ENCODE data around the gene IFT74.

Gene IFT74

DNA sequence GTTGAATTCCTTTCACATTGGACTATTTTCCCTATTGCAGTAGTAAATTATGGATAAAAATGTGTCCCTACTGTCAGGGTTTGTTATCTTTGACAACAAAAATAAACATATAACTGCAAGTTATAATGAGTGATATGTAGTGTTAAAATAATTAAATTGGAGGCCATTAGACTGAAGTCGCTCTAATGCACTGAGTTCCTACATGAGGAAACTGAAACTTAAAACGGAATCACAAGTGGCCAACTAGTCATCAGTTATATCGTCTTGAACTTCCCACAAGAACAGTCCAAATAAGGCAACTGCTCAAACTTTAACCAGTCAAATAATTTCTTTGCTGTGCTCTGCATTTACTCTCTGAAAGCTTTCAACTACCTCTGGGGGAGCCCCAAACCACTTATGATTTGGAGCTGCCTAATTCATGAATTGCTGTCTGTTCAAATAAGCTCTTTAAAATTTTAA, 2.1 kb upstream of the IFT74 start:
- H3K4me3 ChIP-seq (ENCODE audit: low read depth in 1 of 2, low read length in 1 of 2) = no peak overlapping the region
- no peak overlapping the region for H3K27ac ChIP-seq
- H3K9me3 ChIP-seq = no peaks in the 10 kb centered on the region
- no peaks in the 10 kb centered on the region for H3K27me3 ChIP-seq
- TF ChIP-seq, protein P1, sequence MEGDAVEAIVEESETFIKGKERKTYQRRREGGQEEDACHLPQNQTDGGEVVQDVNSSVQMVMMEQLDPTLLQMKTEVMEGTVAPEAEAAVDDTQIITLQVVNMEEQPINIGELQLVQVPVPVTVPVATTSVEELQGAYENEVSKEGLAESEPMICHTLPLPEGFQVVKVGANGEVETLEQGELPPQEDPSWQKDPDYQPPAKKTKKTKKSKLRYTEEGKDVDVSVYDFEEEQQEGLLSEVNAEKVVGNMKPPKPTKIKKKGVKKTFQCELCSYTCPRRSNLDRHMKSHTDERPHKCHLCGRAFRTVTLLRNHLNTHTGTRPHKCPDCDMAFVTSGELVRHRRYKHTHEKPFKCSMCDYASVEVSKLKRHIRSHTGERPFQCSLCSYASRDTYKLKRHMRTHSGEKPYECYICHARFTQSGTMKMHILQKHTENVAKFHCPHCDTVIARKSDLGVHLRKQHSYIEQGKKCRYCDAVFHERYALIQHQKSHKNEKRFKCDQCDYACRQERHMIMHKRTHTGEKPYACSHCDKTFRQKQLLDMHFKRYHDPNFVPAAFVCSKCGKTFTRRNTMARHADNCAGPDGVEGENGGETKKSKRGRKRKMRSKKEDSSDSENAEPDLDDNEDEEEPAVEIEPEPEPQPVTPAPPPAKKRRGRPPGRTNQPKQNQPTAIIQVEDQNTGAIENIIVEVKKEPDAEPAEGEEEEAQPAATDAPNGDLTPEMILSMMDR (IDR thresholded peaks at IDR 0.05) = no peak
- H3K36me3 ChIP-seq = no peaks in the 10 kb centered on the region
- peaks cover 11 to 19% of the 10 kb centered on the region in 2 experiments for H3K4me1 ChIP-seq (ENCODE audit: control insufficient read depth in 1 of 2, insufficient read depth in 1 of 2, low read depth in 1 of 2, low read length in 1 of 2)

DNA sequence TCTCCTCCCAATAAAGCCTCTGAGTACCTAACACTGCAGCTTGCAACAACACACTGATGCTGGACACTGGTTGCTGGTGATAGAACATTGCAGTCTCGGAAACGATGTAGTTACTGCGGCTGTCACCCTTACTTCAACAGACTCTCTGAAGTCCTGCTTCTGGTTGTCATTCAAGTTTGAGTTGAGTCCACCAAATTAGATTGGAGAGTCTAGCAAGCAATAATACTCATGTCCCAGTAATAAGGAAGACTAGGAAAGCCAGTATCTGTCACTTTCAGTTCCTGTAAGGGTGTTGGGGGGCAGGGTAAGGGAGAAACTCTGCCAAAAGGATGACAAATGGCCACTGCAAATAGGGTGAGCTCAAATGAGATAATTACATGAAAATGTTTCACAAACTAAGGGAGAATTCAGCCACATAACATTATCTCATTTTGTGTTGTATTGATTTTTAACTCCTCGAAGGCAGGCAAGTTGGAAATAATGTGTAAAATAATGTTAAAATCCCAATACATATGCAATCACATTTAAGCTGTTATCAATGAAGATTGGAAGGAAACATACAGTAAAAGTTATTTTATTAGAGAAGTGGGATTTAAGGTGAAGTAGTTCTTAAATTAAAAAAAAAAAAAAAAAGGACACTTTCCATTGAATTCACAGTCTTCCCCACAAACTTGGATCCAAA, 849 bp upstream of the IFT74 start:
- no peaks in the 10 kb centered on the region for H3K9me3 ChIP-seq
- no peaks in the 10 kb centered on the region for H3K27me3 ChIP-seq
- no peaks in the 10 kb centered on the region for H3K36me3 ChIP-seq
- H3K4me1 ChIP-seq (ENCODE audit: control insufficient read depth in 1 of 2, insufficient read depth in 1 of 2, low read depth in 1 of 2, low read length in 1 of 2) = peaks cover 11 to 19% of the 10 kb centered on the region in 2 experiments
- H3K27ac ChIP-seq = no peak overlapping the region
- H3K4me3 ChIP-seq (ENCODE audit: low read depth in 1 of 2, low read length in 1 of 2) = peak overlapping the region; percentile 66 to 67
- TF ChIP-seq, protein P1 (IDR thresholded peaks at IDR 0.05) = no peak

DNA sequence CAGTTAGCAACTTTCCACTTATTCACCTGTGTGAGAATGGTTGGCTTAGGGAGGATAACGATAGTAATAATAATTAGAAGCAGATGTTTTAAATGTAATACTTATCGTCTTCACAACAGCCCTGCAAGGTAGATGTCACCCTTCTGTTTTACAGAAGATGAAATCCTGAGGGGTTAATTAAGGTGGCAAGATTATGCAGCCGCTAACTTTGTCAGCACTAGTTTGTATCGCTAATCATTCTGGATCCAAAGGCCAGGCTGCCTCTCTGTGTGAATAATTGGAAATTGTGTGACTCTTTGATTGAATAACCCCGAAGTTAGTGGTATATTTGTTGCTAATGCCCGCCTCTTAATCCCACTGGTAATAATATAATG, 635 bp downstream of the IFT74 start:
- Histone ChIP-seq H3K27ac (no peak overlapping the region), H3K4me3 (ENCODE audit: low read depth in 1 of 2, low read length in 1 of 2) (peak overlapping the region; percentile 66 to 67), H3K27me3 (no peaks in the 10 kb centered on the region), H3K9me3 (no peaks in the 10 kb centered on the region), H3K36me3 (no peaks in the 10 kb centered on the region), H3K4me1 (ENCODE audit: control insufficient read depth in 1 of 2, insufficient read depth in 1 of 2, low read depth in 1 of 2, low read length in 1 of 2) (peaks cover 11 to 19% of the 10 kb centered on the region in 2 experiments)
- TF ChIP-seq, protein P1 (IDR thresholded peaks at IDR 0.05) = no peak

DNA sequence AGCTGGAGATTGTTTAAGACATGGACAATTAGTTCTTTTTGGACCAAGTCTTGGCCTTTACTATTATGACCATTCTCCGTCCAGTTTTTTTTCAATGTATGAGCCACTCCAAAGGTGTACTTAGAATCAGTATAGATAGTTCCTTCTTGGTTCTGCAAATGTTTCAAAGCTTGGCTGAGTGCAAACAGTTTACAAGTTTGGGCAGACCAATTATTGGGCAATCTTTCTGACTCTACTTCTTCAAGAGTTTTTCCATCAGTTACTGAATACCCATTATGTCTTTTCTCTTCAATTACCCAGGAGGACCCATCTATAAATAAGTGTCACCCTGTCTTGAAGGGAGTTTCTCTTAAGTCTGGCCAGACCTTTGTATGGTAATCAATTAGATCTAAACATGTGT, 15.5 kb downstream of the IFT74 start:
- TF ChIP-seq, protein P1 (IDR thresholded peaks at IDR 0.05) = no peak

DNA sequence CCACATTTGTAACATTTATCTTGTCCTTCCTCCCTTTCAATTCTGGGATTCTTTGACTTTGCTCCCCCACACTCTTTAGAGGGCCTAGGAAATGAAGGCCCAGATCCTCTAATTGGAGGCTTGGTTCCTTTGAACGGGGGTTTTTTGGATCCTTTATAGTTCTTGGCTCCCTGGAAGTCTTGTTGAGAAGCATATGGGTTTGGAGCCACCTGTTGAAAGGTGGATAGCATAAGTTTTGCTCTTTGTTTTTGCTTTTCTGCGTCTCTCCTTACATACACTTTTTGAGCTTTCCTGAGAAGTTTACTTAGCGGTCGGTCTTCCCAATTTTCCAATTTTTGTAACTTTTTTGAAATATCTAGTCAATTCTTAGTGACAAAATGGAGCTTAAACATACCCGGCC, 17.8 kb downstream of the IFT74 start:
- H3K36me3 ChIP-seq = no peaks in the 10 kb centered on the region
- H3K9me3 ChIP-seq = no peaks in the 10 kb centered on the region
- TF ChIP-seq, protein P1 (IDR thresholded peaks at IDR 0.05) = no peak
- H3K4me1 ChIP-seq (ENCODE audit: control insufficient read depth in 1 of 2, insufficient read depth in 1 of 2, low read depth in 1 of 2, low read length in 1 of 2) = no peaks in the 10 kb centered on the region
- H3K27ac ChIP-seq = no peak overlapping the region
- H3K27me3 ChIP-seq = no peaks in the 10 kb centered on the region
- H3K4me3 ChIP-seq (ENCODE audit: low read depth in 1 of 2, low read length in 1 of 2) = no peak overlapping the region

More for the DNA sequence above, 15.5 kb downstream of the IFT74 start:
- H3K36me3 ChIP-seq = no peaks in the 10 kb centered on the region
- no peaks in the 10 kb centered on the region for H3K4me1 ChIP-seq (ENCODE audit: control insufficient read depth in 1 of 2, insufficient read depth in 1 of 2, low read depth in 1 of 2, low read length in 1 of 2)
- H3K4me3 ChIP-seq (ENCODE audit: low read depth in 1 of 2, low read length in 1 of 2) = no peak overlapping the region
- no peak overlapping the region for H3K27ac ChIP-seq
- no peaks in the 10 kb centered on the region for H3K9me3 ChIP-seq
- H3K27me3 ChIP-seq = no peaks in the 10 kb centered on the region
